SK-N-SH (cell line): ENCODE measurements around the gene NARS2. TPM values are rescaled to one million over a fixed set of nuclear protein-coding genes. Genes with fewer than 3 reads are reported as not detected.

Source experiments
- CTCF ChIA-PET: fragments of 300-600, 350-600 bp; formaldehyde crosslinking; extraction: SDS; loops from one replicate; lab custom pipeline; 2021; lab: Yijun Ruan, JAX
- POLR2A ChIA-PET: fragments of 350-600 bp; sonication (Branson Sonifier 250); formaldehyde crosslinking; extraction: SDS; loops from one replicate; lab custom pipeline; 2020; ENCODE audit warnings: antibody characterized with exemption, inconsistent platforms; lab: Yijun Ruan, JAX
- DNase-seq: peaks from one replicate; pipeline ENCODE4 v3.0.0; 2012
- H2AFZ ChIP-seq: fragments of 200-600 bp; sonication (generic); 2 replicates; pipeline ENCODE4 v1.8.1; 2016; ENCODE audit warnings: antibody characterized with exemption, mild to moderate bottlenecking, low read depth
- H3F3A ChIP-seq: fragments of 200-600 bp; sonication (generic); replicated peaks from 2 replicates; pipeline ENCODE3; 2016; ENCODE audit warnings: antibody characterized with exemption, mild to moderate bottlenecking; ENCODE audit not compliant: insufficient read depth
- H3K27ac ChIP-seq, 2 experiments: fragments of 200-500 bp in 1 of 2; fragments of 200-600 bp in 1 of 2; sonication (Bioruptor generic) in 1 of 2; sonication (generic), shearing (Covaris generic) in 1 of 2; 2 replicates each; pipeline versions ENCODE4 v1.5.1 to v1.6.1; 2014 to 2016; ENCODE audit warnings: low read depth in 2 of 2, inconsistent platforms in 1 of 2, low read length in 1 of 2, mild to moderate bottlenecking in 1 of 2, mixed read lengths in 1 of 2
- H3K27me3 ChIP-seq: fragments of 200-600 bp; sonication (generic), shearing (Covaris generic); 2 replicates; pipeline ENCODE4 v1.6.1; 2016; ENCODE audit warnings: mixed run types; ENCODE audit not compliant: insufficient read depth
- H3K36me3 ChIP-seq, 2 experiments: fragments of 200-500 bp in 1 of 2; fragments of 200-600 bp in 1 of 2; sonication (Bioruptor generic) in 1 of 2; sonication (generic) in 1 of 2; replicated peaks in 1 of 2; 2 replicates each; pipeline versions ENCODE3 to v1.5.1; 2014 to 2016; ENCODE audit warnings: low read length in 1 of 2, mild to moderate bottlenecking in 1 of 2; ENCODE audit not compliant: insufficient read depth in 2 of 2, control insufficient read depth in 1 of 2
- H3K4me1 ChIP-seq, 2 experiments: fragments of 200-500 bp in 1 of 2; fragments of 200-600 bp in 1 of 2; sonication (Bioruptor generic) in 1 of 2; sonication (generic), shearing (Covaris generic) in 1 of 2; 2 replicates each; pipeline versions ENCODE4 v1.5.1 to v1.6.1; 2014 to 2016; ENCODE audit warnings: low read depth in 1 of 2, low read length in 1 of 2, mixed run types in 1 of 2; ENCODE audit not compliant: insufficient read depth in 2 of 2, control insufficient read depth in 1 of 2
- H3K4me2 ChIP-seq: fragments of 200-600 bp; sonication (generic), shearing (Covaris generic); 2 replicates; pipeline ENCODE4 v1.6.1; 2017; ENCODE audit warnings: mixed run types
- H3K4me3 ChIP-seq, 2 experiments: fragments of 200-500 bp in 1 of 2; fragments of 200-600 bp in 1 of 2; sonication (Bioruptor generic) in 1 of 2; sonication (generic), shearing (Covaris generic) in 1 of 2; 2 replicates each; pipeline versions ENCODE4 v1.5.1 to v1.8.1; 2014 to 2016; ENCODE audit warnings: low read depth in 2 of 2, inconsistent platforms in 1 of 2, low read length in 1 of 2, mild to moderate bottlenecking in 1 of 2, mixed read lengths in 1 of 2, moderate library complexity in 1 of 2
- H3K79me2 ChIP-seq: fragments of 200-600 bp; sonication (generic); 2 replicates; pipeline ENCODE4 v1.8.1; 2017; ENCODE audit warnings: mild to moderate bottlenecking; ENCODE audit not compliant: insufficient read depth
- H3K9ac ChIP-seq: fragments of 200-600 bp; sonication (generic); 2 replicates; pipeline ENCODE4 v1.6.1; 2017; ENCODE audit warnings: mixed run types
- H3K9me2 ChIP-seq: fragments of 200-600 bp; sonication (generic); 2 replicates; pipeline ENCODE4 v1.6.1; 2017; ENCODE audit warnings: mixed run types
- H3K9me3 ChIP-seq: fragments of 200-600 bp; sonication (generic); 2 replicates; pipeline ENCODE4 v1.6.1; 2017; ENCODE audit warnings: mixed run types, mild to moderate bottlenecking, moderate library complexity
- H4K20me1 ChIP-seq: fragments of 200-600 bp; sonication (generic); 2 replicates; pipeline ENCODE4 v1.6.1; 2017; ENCODE audit warnings: mild to moderate bottlenecking, mixed run types; ENCODE audit not compliant: insufficient read depth
- EP300 ChIP-seq, 2 experiments: IDR thresholded peaks; 2 replicates each; pipeline versions ENCODE4 v1.4.0 to v1.6.1; 2012; ENCODE audit warnings: borderline replicate concordance in 1 of 2, low read depth in 1 of 2, low read length in 1 of 2
- EZH2phosphoT487 ChIP-seq: fragments of 200-600 bp; sonication (generic); IDR thresholded peaks from 2 replicates; pipeline ENCODE4 v1.6.1; 2017; ENCODE audit warnings: low read depth, mixed run types, mild to moderate bottlenecking, antibody characterized with exemption, moderate library complexity, borderline replicate concordance
- FOSL2 ChIP-seq: IDR thresholded peaks from 2 replicates; pipeline ENCODE4 v1.4.0; 2012; ENCODE audit warnings: low read depth, mild to moderate bottlenecking, moderate library complexity, borderline replicate concordance
- FOXJ3 ChIP-seq: sonication (generic); formaldehyde crosslinking; IDR thresholded peaks from 2 replicates; pipeline ENCODE4 v1.5.1; 2020; ENCODE audit warnings: mild to moderate bottlenecking, missing genetic modification reagents
- FOXM1 ChIP-seq: IDR thresholded peaks from 2 replicates; pipeline ENCODE4 v1.4.0; 2012; ENCODE audit warnings: low read depth, mild to moderate bottlenecking
- GABPA ChIP-seq: IDR thresholded peaks from 2 replicates; pipeline ENCODE4 v1.4.0; 2012; ENCODE audit warnings: low read depth, mild to moderate bottlenecking
- IRF3 ChIP-seq: fragments of 150-350 bp; IDR thresholded peaks from 2 replicates; pipeline ENCODE4 v1.6.1; 2016; ENCODE audit warnings: mild to moderate bottlenecking, low read depth, low read length
- MAX ChIP-seq: IDR thresholded peaks from 2 replicates; pipeline ENCODE4 v1.4.0; 2012; ENCODE audit warnings: low read depth
- MEF2A ChIP-seq: IDR thresholded peaks from 2 replicates; pipeline ENCODE4 v1.4.0; 2012; ENCODE audit warnings: low read depth, borderline replicate concordance
- MXI1 ChIP-seq: IDR thresholded peaks from 2 replicates; pipeline ENCODE4 v1.6.1; 2012; ENCODE audit warnings: mild to moderate bottlenecking, low read depth, low read length, improper control_type of control experiment
- POLR2AphosphoS5 ChIP-seq: IDR thresholded peaks from 2 replicates; pipeline ENCODE4 v1.6.1; 2012; ENCODE audit warnings: low read depth, low read length
- RCOR1 ChIP-seq: fragments of 150-350 bp; IDR thresholded peaks from 2 replicates; pipeline ENCODE4 v1.6.1; 2017; ENCODE audit warnings: antibody characterized with exemption, low read length
- SIN3A ChIP-seq: IDR thresholded peaks from 2 replicates; pipeline ENCODE4 v1.6.1; 2012; ENCODE audit warnings: low read depth, mild to moderate bottlenecking, low read length, moderate library complexity, borderline replicate concordance
- SMC3 ChIP-seq: IDR thresholded peaks from 2 replicates; pipeline ENCODE4 v1.6.1; 2012; ENCODE audit warnings: low read depth, low read length, improper control_type of control experiment
- TAF1 ChIP-seq: IDR thresholded peaks from 2 replicates; pipeline ENCODE4 v1.6.1; 2012; ENCODE audit warnings: low read depth, mild to moderate bottlenecking, low read length, moderate library complexity, borderline replicate concordance
- TEAD4 ChIP-seq: IDR thresholded peaks from 2 replicates; pipeline ENCODE4 v1.4.0; 2012; ENCODE audit warnings: mild to moderate bottlenecking, borderline replicate concordance; ENCODE audit not compliant: insufficient read depth
- USF1 ChIP-seq: IDR thresholded peaks from 2 replicates; pipeline ENCODE4 v1.4.0; 2012; ENCODE audit warnings: low read depth, borderline replicate concordance
- YY1 ChIP-seq: IDR thresholded peaks from 2 replicates; pipeline ENCODE4 v1.4.0; 2012; ENCODE audit warnings: low read depth, mild to moderate bottlenecking
- WGBS: methylation state at CpG from one replicate; pipeline ENCODE4 v1.1.6; 2017; ENCODE audit warnings: low lambda C conversion rate; 5-methylcytosine and 5-hydroxymethylcytosine counted together
- polyA plus RNA-seq, 3 experiments: library from polyadenylated mRNA; depleted of rRNA; stranded (reverse); fragments of >200 nt; gene quantifications; 2 replicates each; pipeline ENCODE4 v1.2.3, GENCODE V29; 2012

The NARS2 gene
- polyA plus RNA-seq, 1 of the 3 experiments (the other 2 are of a cell fraction), result 8.9 TPM

GRCh38 chr11:78457448-78457847 lies 117.2 kb downstream of the NARS2 start:
- Histone ChIP-seq H3K9me3 (no peaks in the 10 kb centered on the region), H3F3A (peaks cover 15% of the 10 kb centered on the region), H3K27ac (peak overlapping the region in 1 of 2 experiments; percentile 97; a peak in 2 of 4 replicates)
- POLR2A ChIA-PET, result no interaction called here
- no peak for TF ChIP-seq FOXM1
- no peak for TF ChIP-seq TEAD4
- no peak for TF ChIP-seq YY1
- TF ChIP-seq EZH2phosphoT487, result no peak
- no peak for TF ChIP-seq IRF3
- no peak for TF ChIP-seq TAF1
- TF ChIP-seq MAX, result no peak
- TF ChIP-seq GABPA, result no peak
- no peak for TF ChIP-seq SMC3
- no peak for TF ChIP-seq MEF2A
- no peak for TF ChIP-seq SIN3A
- TF ChIP-seq MXI1, result no peak
- TF ChIP-seq USF1, result no peak
- TF ChIP-seq FOSL2, result no peak
- TF ChIP-seq FOXJ3, result no peak
- TF ChIP-seq EP300 (IDR thresholded peaks at IDR 0.05; ENCODE audit: borderline replicate concordance in 1 of 2, low read depth in 1 of 2, low read length in 1 of 2), result no peak
- TF ChIP-seq POLR2AphosphoS5, result no peak
- TF ChIP-seq RCOR1, result no peak
- TF ChIP-seq, all 33 proteins: peak for 0
- Histone ChIP-seq H3K36me3 (peaks cover 0 to 18% of the 10 kb centered on the region in 2 experiments), H3K27me3 (no peaks in the 10 kb centered on the region), H3K79me2 (no peaks in the 10 kb centered on the region), H3K9ac (no peak overlapping the region), H3K4me2 (no peak overlapping the region), H2AFZ (no peak overlapping the region), H3K4me3 (no peak overlapping the region), H4K20me1 (no peaks in the 10 kb centered on the region), H3K4me1 (peaks cover 10 to 15% of the 10 kb centered on the region in 2 experiments; a peak in 3 of 4 replicates), H3K9me2 (no peaks in the 10 kb centered on the region)
- CTCF ChIA-PET, result interaction anchor here (0.7 kb wide), 1 partner anchor 58 kb away, joined by 3 read pairs; no protein-coding TSS in a partner anchor
- no peak for DNase-seq
- WGBS, result 80% methylated on average over 2 of the region's 2 CpGs
